KMS-11 (cell line): ENCODE measurements around the gene GPR137.

ENCODE experiments used
- H2AFZ ChIP-seq: fragments of 200-600 bp; sonication (generic); 2 replicates; pipeline ENCODE4 v1.6.1; 2016; ENCODE audit warnings: antibody characterized with exemption, mixed run types, low read depth
- H3K27ac ChIP-seq: fragments of 200-600 bp; sonication (generic); 2 replicates; pipeline ENCODE4 v1.6.1; 2016; ENCODE audit warnings: mild to moderate bottlenecking, mixed run types
- H3K27me3 ChIP-seq: fragments of 200-600 bp; sonication (generic); 2 replicates; pipeline ENCODE4 v1.6.1; 2017; ENCODE audit warnings: mild to moderate bottlenecking, low read depth, mixed run types, moderate library complexity; ENCODE audit not compliant: insufficient read depth
- H3K36me3 ChIP-seq: fragments of 200-600 bp; sonication (generic); 2 replicates; pipeline ENCODE4 v1.6.1; 2017; ENCODE audit warnings: mild to moderate bottlenecking, mixed run types; ENCODE audit not compliant: insufficient read depth
- H3K4me1 ChIP-seq: fragments of 200-600 bp; sonication (generic); 2 replicates; pipeline ENCODE4 v1.6.1; 2016; ENCODE audit warnings: mild to moderate bottlenecking, low read depth, mixed run types; ENCODE audit not compliant: poor library complexity, severe bottlenecking
- H3K4me2 ChIP-seq: fragments of 200-600 bp; sonication (generic); 2 replicates; pipeline ENCODE4 v1.7.0; 2016; ENCODE audit warnings: mild to moderate bottlenecking, mixed run types
- H3K4me3 ChIP-seq: fragments of 200-600 bp; sonication (generic); IDR thresholded peaks from 2 replicates; pipeline ENCODE4 v1.6.1; 2017; ENCODE audit warnings: low read depth, low read length, mixed read lengths; ENCODE audit not compliant: insufficient read depth
- H3K79me2 ChIP-seq: fragments of 200-600 bp; sonication (generic); 2 replicates; pipeline ENCODE4 v1.6.1; 2016; ENCODE audit warnings: low read depth, mixed run types; ENCODE audit not compliant: insufficient read depth
- H3K9ac ChIP-seq: fragments of 200-600 bp; sonication (generic); 2 replicates; pipeline ENCODE4 v1.6.1; 2016; ENCODE audit warnings: mild to moderate bottlenecking, mixed run types
- H4K20me1 ChIP-seq: fragments of 200-600 bp; sonication (generic); 2 replicates; pipeline ENCODE4 v1.6.1; 2016; ENCODE audit warnings: mild to moderate bottlenecking, mixed run types; ENCODE audit not compliant: insufficient read depth
- CTCF ChIP-seq: fragments of 200-600 bp; sonication (generic); conservative IDR thresholded peaks from 2 replicates; pipeline ENCODE4 v1.6.1; 2017; ENCODE audit warnings: low read depth, mild to moderate bottlenecking, antibody characterized with exemption, low read length, moderate library complexity, mixed read lengths

The GPR137 gene

GRCh38 chr11:64287676-64288352 is 2.2 kb downstream of the GPR137 start:
- Histone ChIP-seq H3K27ac (no peak overlapping the region), H2AFZ (no peak overlapping the region)

GRCh38 chr11:64288353-64288750 is 2.7 kb downstream of the GPR137 start:
- H4K20me1 ChIP-seq: no peaks in the 10 kb centered on the region
- peaks cover 9% of the 10 kb centered on the region for H3K79me2 ChIP-seq
- H3K9ac ChIP-seq: no peak overlapping the region
- H3K4me2 ChIP-seq: no peak overlapping the region
- no peaks in the 10 kb centered on the region for H3K36me3 ChIP-seq
- H2AFZ ChIP-seq: no peak overlapping the region
- H3K4me3 ChIP-seq: no peak overlapping the region
- no peaks in the 10 kb centered on the region; the same call in 1 of the 2 replicates for H3K27me3 ChIP-seq
- no peak for TF ChIP-seq CTCF
- peaks cover 18% of the 10 kb centered on the region for H3K4me1 ChIP-seq
- H3K27ac ChIP-seq: no peak overlapping the region

More at GRCh38 chr11:64287676-64288352, 2.2 kb downstream of the GPR137 start:
- peaks cover 24% of the 10 kb centered on the region for H3K4me1 ChIP-seq
- no peaks in the 10 kb centered on the region for H4K20me1 ChIP-seq
- no peak overlapping the region for H3K4me3 ChIP-seq
- H3K27me3 ChIP-seq: no peaks in the 10 kb centered on the region; the same call in 1 of the 2 replicates
- no peak overlapping the region for H3K9ac ChIP-seq
- H3K4me2 ChIP-seq: no peak overlapping the region
- peaks cover 14% of the 10 kb centered on the region for H3K79me2 ChIP-seq
- H3K36me3 ChIP-seq: no peaks in the 10 kb centered on the region
- TF ChIP-seq CTCF: no peak

- Histone ChIP-seq H3K4me1 (peaks cover 11% of the 10 kb centered on the region), H3K79me2 (peaks cover 2% of the 10 kb centered on the region; the same call in 1 of the 2 replicates), H3K27ac (no peak overlapping the region), H3K36me3 (no peaks in the 10 kb centered on the region), H3K9ac (no peak overlapping the region), H3K4me3 (no peak overlapping the region), H2AFZ (no peak overlapping the region), H3K4me2 (no peak overlapping the region), H3K27me3 (no peaks in the 10 kb centered on the region; the same call in 1 of the 2 replicates), H4K20me1 (no peaks in the 10 kb centered on the region)
- TF ChIP-seq CTCF: no peak
These were observed 3.4 kb downstream of the GPR137 start for GRCh38 chr11:64289002-64289564.

GRCh38 chr11:64290352-64291261 is 5.0 kb downstream of the GPR137 start:
- no peak overlapping the region for H3K9ac ChIP-seq
- H3K79me2 ChIP-seq: no peaks in the 10 kb centered on the region
- H3K27me3 ChIP-seq: no peaks in the 10 kb centered on the region; the same call in 1 of the 2 replicates
- H2AFZ ChIP-seq: no peak overlapping the region
- H3K27ac ChIP-seq: no peak overlapping the region
- no peak overlapping the region for H3K4me2 ChIP-seq
- no peaks in the 10 kb centered on the region for H4K20me1 ChIP-seq
- H3K4me1 ChIP-seq: peaks cover 11% of the 10 kb centered on the region
- no peaks in the 10 kb centered on the region for H3K36me3 ChIP-seq
- no peak overlapping the region for H3K4me3 ChIP-seq
- TF ChIP-seq CTCF: no peak
